Tibial nerve (tissue), 4 donors: ENCODE data around the gene ABCF2. TPM values are rescaled to one million over a fixed set of nuclear protein-coding genes. Genes with fewer than 3 reads are reported as not detected.

Experiments
- DNase-seq, 2 donors: peaks; one replicate each; pipeline ENCODE4 v3.0.0-alpha.2; 2019; ENCODE audit warnings: low spot score in 2 of 2
- H3K27ac ChIP-seq, 4 donors: fragments of 200-600 bp; sonication (generic) in 3 of 4; one replicate each; pipeline ENCODE4 v1.5.1; 2017 to 2019; ENCODE audit warnings: mild to moderate bottlenecking in 1 of 4
- H3K27me3 ChIP-seq, 2 donors: fragments of 200-600 bp; sonication (generic) in 1 of 2; one replicate each; pipeline versions ENCODE4 v1.5.1 to v1.6.0; 2017 to 2019
- H3K36me3 ChIP-seq, 3 donors: fragments of 200-600 bp; sonication (generic); one replicate each; pipeline ENCODE4 v1.5.1; 2018 to 2019
- H3K4me1 ChIP-seq, 4 donors: fragments of 200-600 bp; sonication (generic) in 3 of 4; one replicate each; pipeline ENCODE4 v1.5.1; 2017 to 2019
- H3K4me3 ChIP-seq, 4 donors: fragments of 200-600 bp; sonication (generic) in 3 of 4; one replicate each; pipeline ENCODE4 v1.5.1; 2017 to 2019; ENCODE audit warnings: mild to moderate bottlenecking in 1 of 4, moderate library complexity in 1 of 4
- H3K9me3 ChIP-seq, 4 donors: fragments of 200-600 bp; sonication (generic) in 3 of 4; one replicate each; pipeline ENCODE4 v1.5.1; 2017 to 2019
- CTCF ChIP-seq, 5 experiments: fragments of 200-600 bp in 3 of 5; fragments of 450-650 bp in 2 of 5; sonication (generic) in 3 of 5; IDR thresholded peaks; one replicate each; pipeline ENCODE4 v1.5.1; 2016 to 2019; ENCODE audit warnings: antibody characterized with exemption in 5 of 5, mild to moderate bottlenecking in 3 of 5, moderate library complexity in 2 of 5
- EP300 ChIP-seq, 2 donors: sonication (generic); formaldehyde crosslinking; IDR thresholded peaks; one replicate each; pipeline ENCODE4 v1.6.1; 2017; ENCODE audit warnings: antibody characterized with exemption in 2 of 2, mild to moderate bottlenecking in 1 of 2
- POLR2A ChIP-seq, 2 donors: fragments of 450-650 bp; IDR thresholded peaks; one replicate each; pipeline ENCODE4 v1.6.1; 2017; ENCODE audit warnings: antibody characterized with exemption in 2 of 2, mild to moderate bottlenecking in 2 of 2, moderate library complexity in 2 of 2
- WGBS, 2 donors: methylation state at CpG; one replicate each; pipeline ENCODE4 v1.1.5; 2018; 5-methylcytosine and 5-hydroxymethylcytosine counted together
- total RNA-seq, 4 donors: library from RNA; depleted of rRNA; stranded (reverse); fragments of >200 nt; gene quantifications; one replicate each; pipeline ENCODE4 v1.1.0, GENCODE V29; 2016

The ABCF2 gene
- total RNA-seq, 4 donors from 2014 or later, result 34.3 to 72.9 (median 34.9) TPM

DNA sequence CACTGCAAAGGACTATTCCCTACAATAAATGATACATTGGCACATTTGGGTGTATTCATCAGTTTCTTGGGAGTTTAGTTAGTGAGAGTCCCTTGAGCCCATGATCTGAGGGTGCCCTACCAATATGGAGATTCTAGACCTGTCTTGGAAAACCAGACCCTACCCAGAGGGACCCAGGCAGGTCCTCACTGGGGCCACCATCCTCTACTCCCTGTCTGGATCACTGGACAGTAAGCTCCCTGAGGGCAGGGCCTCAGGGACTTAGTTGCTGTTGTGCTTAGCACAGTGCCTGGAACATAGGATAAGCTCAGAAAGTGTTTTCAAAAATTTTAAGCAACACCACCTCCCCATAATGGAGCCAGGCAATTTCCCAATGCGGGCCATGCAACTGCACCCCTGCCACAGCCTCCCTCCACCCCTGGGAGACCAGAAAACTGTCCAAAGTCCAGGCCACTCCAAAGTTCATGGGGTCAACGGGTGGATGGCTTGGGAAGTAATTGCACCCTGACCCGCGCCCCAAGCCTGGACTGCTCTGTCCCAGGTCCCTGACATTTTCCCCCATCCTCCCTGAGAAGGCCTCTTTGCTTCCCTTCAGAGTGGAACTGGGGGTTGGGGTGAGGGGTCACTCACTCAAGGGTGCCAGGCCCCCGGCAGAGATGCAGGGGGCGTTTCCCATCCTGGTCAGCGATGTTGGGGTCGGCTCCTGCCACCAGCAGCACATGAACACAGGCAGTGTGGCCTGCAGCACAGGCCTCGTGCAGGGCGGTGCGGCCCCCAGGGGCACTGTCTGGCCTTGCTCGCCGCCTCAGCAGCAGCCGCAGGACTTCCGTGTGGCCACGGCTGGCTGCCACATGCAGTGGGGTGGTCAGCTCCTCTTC is 41.0 kb downstream of the ABCF2 start:
- TF ChIP-seq CTCF (IDR thresholded peaks at IDR 0.05) (no peak), EP300 (IDR thresholded peaks at IDR 0.05) (no peak), POLR2A (IDR thresholded peaks at IDR 0.05) (no peak)
- Histone ChIP-seq H3K36me3 (no peaks in the 10 kb centered on the region), H3K9me3 (no peaks in the 10 kb centered on the region), H3K27me3 (peaks cover 0 to 16% of the 10 kb centered on the region in 2 donors), H3K4me1 (no peaks in the 10 kb centered on the region), H3K27ac (no peak overlapping the region), H3K4me3 (no peak overlapping the region)
- 72 to 84% methylated on average over 5 to 10 of the region's 16 CpGs for WGBS, 2 donors
- DNase-seq, result no peak

GRCh38 chr7:151181011-151181431 is 46.0 kb downstream of the ABCF2 start:
- H3K27me3 ChIP-seq, result peaks cover 0 to 28% of the 10 kb centered on the region in 2 donors
- no peaks in the 10 kb centered on the region for H3K36me3 ChIP-seq
- no peaks in the 10 kb centered on the region for H3K4me1 ChIP-seq
- DNase-seq, result no peak
- H3K9me3 ChIP-seq, result no peaks in the 10 kb centered on the region
- 91 to 93% methylated on average over 13 to 14 of the region's 22 CpGs for WGBS, 2 donors
- no peak overlapping the region for H3K4me3 ChIP-seq
- no peak overlapping the region for H3K27ac ChIP-seq
- no peak for TF ChIP-seq POLR2A (IDR thresholded peaks at IDR 0.05)
- TF ChIP-seq EP300 (IDR thresholded peaks at IDR 0.05), result no peak
- no peak for TF ChIP-seq CTCF (IDR thresholded peaks at IDR 0.05)

- Histone ChIP-seq H3K27me3 (peaks cover 0 to 37% of the 10 kb centered on the region in 2 donors), H3K9me3 (no peaks in the 10 kb centered on the region), H3K4me3 (no peak overlapping the region), H3K4me1 (no peaks in the 10 kb centered on the region), H3K36me3 (no peaks in the 10 kb centered on the region), H3K27ac (no peak overlapping the region)
- 79 to 88% methylated on average over 4 of the region's 4 CpGs for WGBS, 2 donors
- TF ChIP-seq POLR2A (IDR thresholded peaks at IDR 0.05) (no peak), CTCF (IDR thresholded peaks at IDR 0.05) (no peak), EP300 (IDR thresholded peaks at IDR 0.05) (no peak)
- no peak for DNase-seq
Observed at GRCh38 chr7:151179946-151180345, 47.1 kb downstream of the ABCF2 start.

GRCh38 chr7:151179287-151179860 is 47.6 kb downstream of the ABCF2 start:
- no peaks in the 10 kb centered on the region for H3K4me1 ChIP-seq
- TF ChIP-seq POLR2A (IDR thresholded peaks at IDR 0.05) (no peak), CTCF (IDR thresholded peaks at IDR 0.05) (no peak), EP300 (IDR thresholded peaks at IDR 0.05) (no peak)
- peaks cover 0 to 43% of the 10 kb centered on the region in 2 donors for H3K27me3 ChIP-seq
- H3K9me3 ChIP-seq, result no peaks in the 10 kb centered on the region
- WGBS, 2 donors, result 77 to 90% methylated on average over 8 of the region's 8 CpGs
- no peak overlapping the region for H3K4me3 ChIP-seq
- H3K27ac ChIP-seq, result no peak overlapping the region
- no peaks in the 10 kb centered on the region for H3K36me3 ChIP-seq
- DNase-seq, result no peak

- DNase-seq, result no peak
Observed at GRCh38 chr7:151178831-151179230, 48.2 kb downstream of the ABCF2 start.

More at GRCh38 chr7:151178831-151179230, 48.2 kb downstream of the ABCF2 start:
- Histone ChIP-seq H3K36me3 (no peaks in the 10 kb centered on the region), H3K4me3 (no peak overlapping the region), H3K4me1 (no peaks in the 10 kb centered on the region), H3K27me3 (peaks cover 0 to 48% of the 10 kb centered on the region in 2 donors), H3K27ac (no peak overlapping the region), H3K9me3 (no peaks in the 10 kb centered on the region)
- 68 to 76% methylated on average over 2 of the region's 2 CpGs for WGBS, 2 donors
- TF ChIP-seq POLR2A (IDR thresholded peaks at IDR 0.05) (no peak), EP300 (IDR thresholded peaks at IDR 0.05) (no peak), CTCF (IDR thresholded peaks at IDR 0.05) (no peak)
